Measurements from ENCODE around the gene RMRP.

GRCh38 chr9:35628389-35628991 is 29.3 kb downstream of the RMRP start:
- no peak for TF ChIP-seq EZH2 (IDR thresholded peaks at IDR 0.05; ENCODE audit: insufficient read depth, poor library complexity, severe bottlenecking)
- TF ChIP-seq EZH2phosphoT487 (IDR thresholded peaks at IDR 0.05; ENCODE audit: insufficient read depth, low read depth), result no peak

All from GM23248 (cell line).